GM18508 (cell line): ENCODE measurements around the gene LARP4B.

Experiments used
- ATAC-seq: cut with Tn5 transposase; IDR thresholded peaks from one replicate; pipeline ENCODE4 v1.9.1; 2021; ENCODE audit warnings: moderate number of reproducible peaks; ENCODE audit not compliant: insufficient read depth, unreplicated experiment

Gene LARP4B

DNA sequence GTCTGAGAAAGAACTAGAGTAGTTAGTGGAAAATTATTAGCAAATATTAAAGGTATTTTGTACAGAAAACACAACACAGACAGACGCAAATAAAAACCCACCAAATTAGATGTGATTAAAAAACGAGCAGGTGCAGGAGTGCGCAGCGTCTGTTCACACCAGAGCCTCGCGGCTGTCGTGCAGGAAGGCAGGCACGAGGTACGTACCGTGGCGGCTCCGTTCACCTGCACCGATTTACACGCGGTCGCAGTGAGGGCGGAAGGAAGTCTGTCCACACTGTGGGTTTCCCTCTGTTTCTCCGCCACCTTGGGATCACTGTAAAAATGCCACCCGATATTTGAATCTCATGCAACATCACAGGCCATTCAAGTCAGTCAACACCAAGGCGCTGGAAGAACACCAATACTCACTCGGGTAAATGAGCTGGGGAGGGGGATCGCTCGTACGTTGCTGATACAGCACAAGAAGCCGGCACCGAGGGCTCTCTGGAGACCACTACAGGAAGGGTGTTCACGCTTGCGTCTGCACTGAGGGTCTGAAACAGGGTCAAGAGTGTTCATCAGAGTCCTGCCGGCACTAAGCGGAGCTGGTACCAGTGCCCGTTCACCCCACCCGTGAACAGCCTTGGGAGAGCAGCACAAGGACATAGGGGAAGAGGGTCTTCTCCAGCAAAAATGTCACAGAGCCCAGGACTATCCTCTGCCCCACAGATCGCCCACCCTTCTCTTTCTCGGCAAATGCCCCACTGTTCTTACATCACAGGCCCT, 116.8 kb downstream of the LARP4B start:
- ATAC-seq, result no peak

DNA sequence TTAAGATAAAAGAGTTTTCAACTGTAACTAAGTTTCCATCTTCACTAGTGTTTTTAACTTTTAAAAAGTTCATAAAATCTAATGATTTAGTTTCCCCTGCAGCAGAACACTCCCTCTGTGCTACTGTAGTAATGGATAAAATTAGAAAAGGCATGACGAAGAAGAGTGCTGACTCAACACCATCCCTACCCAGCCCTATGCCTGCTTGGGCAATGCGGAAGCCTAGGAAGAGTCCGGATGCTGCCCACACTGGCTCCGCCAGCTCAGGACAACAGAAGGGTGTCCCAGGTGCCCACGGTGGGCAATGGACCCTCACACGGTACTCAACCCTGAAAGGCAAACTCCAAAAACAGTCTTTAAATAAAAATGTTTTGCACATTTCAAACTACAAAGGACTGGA, 118.2 kb downstream of the LARP4B start:
- ATAC-seq, result no peak

- ATAC-seq, result no peak
Measured at GRCh38 chr10:812787-813186, 118.7 kb downstream of the LARP4B start.

DNA sequence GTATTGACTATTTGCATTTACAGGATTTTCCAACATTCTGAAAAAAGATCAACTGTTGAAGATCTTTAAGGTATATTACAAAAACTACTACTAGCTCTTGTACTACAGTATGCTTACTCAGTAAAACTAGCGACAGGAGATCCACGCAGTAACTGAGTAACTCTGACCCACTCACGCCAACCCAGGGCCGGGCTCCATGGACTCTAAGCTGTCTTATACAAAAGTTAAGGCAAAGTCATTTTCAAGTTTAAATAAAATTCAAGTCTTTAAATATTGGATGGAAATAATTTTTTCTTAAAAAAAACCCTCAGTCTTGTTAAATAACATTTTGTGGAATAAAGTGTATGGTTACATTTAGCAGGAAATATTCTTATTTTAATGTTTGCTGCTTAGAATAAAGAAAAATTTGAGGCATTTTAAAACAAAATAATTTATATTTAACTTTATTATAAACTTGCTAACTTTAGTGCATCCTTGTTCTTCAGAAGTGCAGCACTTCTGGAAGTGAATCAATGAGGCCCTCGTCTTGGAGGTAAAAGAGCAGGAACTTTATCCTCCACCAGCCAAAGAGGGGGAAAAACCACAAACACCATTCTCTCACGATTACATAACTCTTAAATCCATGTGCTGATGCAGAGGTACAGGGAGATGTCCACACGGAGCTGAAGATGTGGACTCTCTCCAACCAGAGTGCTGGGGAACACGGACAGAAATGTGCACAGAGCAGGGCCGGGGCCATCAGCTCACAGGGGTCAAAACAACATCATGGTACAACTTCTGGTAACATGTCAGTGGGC, 119.9 kb downstream of the LARP4B start:
- no peak for ATAC-seq

DNA sequence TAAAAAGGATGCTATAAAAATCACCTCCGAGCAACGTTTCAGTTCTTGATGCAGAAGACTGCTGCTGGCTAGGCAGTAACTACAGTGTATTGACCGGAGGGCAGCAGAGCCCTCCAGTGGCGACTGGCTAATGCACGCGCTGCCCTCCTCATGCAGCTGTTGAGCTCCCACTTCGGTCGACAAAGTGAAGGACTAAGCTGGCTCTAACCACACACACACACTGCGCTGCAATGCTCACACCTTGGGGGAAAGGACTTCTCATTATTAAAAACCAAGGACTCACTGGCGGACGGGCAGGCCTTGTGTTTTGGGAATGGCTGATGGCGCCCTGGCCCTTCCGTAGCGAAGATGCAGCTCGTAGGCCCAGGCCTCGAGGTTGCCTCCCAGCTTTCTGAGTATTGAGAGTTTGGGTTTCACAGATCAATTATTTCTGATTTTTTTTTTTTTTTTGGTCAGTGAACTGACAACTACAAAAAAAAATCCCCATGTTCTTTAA, 121.1 kb downstream of the LARP4B start:
- no peak for ATAC-seq

GRCh38 chr10:809671-810350, 121.7 kb downstream of the LARP4B start:
- no peak for ATAC-seq

DNA sequence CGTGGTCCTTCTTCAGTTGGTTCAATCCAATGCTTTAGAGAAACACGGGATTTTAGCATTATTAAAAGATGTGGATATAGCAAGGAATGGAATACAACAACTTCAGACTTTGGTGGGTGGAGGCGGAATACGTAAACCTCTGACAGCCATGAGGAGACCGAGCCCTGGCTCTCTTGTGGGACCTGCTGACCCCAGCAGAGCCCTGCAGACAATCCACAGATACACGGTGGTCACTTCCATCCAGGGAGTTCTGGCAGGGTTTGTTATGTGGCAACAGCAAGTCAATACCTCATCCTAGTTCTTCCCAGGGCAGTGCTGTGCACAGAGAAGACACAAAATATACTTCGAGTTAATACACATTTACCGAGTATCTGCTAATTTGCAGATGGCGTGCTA, 123.5 kb downstream of the LARP4B start:
- no peak for ATAC-seq

DNA sequence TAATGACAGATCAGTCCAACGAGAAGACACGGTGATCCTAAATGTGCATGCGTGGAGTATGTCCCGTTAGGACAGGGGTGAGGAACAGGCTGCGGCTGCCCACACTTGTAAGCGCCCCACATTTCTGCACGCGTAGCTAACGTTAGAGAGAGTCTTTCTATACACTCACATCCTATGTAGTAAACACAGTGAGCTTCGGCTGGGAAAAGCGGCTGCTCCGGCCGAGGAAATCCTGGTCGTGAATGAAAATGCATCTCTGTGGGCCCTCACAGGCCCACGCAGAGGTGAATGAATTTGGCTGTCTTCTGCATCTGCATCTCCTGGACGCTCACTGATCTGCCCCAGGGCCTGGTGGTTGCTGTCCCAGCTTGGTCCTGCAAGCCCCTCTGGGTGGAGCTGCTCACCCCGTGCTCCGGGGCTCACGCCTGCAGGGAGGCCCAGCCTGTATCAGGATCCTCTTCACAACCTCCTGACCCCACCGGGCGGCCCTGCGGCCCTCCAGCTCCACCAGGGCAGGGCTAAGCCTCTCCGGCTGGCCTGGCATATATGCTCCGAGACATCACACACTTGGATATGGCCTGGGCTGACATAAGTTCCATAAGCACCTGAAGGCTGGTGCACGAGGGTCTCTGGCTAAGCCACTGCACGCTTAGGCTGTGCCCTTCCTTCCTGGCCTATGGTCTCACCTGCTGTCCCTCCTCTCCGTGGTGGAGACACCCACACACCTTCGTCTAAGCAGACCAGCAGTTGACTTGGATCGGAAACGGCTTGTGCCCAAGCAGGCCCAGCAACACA, 124.1 kb downstream of the LARP4B start:
- no peak for ATAC-seq

GRCh38 chr10:806451-807162, 124.9 kb downstream of the LARP4B start:
- ATAC-seq, result no peak

DNA sequence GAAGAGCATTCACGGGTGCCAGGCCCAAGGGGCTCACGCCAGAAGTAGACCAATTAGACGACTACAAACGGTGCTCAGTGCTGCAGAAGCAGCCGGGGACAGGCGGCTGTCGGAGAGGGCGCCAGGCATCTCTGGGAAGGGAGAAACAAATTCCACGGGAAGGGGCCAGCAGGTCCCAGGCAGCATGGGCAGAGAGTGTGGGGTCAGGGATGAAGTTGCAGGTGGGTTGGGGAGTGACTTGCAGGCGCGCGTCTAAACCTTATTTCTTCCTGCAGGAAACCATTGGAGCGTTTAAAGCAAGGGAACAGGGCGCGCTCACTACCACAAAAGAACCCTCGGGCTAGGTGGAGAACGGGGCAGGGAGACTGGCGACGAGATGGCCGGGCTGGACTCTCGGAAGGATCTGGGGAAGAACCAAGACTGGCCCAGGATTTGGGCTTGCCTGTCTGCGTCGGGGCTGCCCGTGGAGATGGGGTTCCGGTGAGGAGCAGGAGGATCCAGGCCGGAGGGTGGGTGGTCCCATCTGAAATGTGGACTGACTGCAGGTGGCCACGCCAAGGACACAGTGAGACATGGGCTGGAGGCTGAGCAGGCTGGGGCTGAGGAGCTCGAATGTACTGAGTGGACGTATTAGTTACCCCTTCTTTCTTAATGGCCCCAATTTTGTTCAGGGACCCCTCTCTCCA, 125.7 kb downstream of the LARP4B start:
- no peak for ATAC-seq

- no peak for ATAC-seq
Measured at GRCh38 chr10:804787-805619, 126.5 kb downstream of the LARP4B start.

DNA sequence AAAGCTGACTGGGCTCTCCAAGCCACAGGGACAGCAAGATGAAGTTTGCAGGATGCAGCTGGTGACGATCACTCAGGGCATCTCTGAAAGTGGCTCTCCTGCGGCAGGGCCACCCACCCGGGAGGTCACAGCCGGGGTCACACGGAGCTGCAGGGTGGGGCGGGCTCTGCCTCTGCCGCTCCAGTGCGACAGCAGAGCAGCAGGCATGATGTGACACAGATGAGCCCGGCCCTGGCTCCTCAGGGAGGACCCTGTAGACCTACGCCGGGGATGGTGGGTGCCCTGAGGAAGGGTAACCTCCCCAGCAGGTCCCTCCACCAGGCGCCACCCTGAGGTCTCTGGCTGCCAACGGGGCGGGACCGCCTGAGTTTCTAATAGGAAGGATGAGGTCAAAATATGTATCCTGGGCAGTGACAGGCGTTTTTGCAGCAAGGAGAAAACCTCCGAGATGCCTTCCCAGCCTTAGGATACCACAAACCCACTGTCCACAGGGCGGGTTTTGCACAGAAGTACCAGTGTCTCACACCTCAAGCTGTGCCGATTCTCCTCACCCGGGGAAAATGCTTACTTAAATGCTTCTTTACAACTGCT, 127.2 kb downstream of the LARP4B start:
- no peak for ATAC-seq

- ATAC-seq, result no peak
Measured at GRCh38 chr10:803041-803741, 128.3 kb downstream of the LARP4B start.

DNA sequence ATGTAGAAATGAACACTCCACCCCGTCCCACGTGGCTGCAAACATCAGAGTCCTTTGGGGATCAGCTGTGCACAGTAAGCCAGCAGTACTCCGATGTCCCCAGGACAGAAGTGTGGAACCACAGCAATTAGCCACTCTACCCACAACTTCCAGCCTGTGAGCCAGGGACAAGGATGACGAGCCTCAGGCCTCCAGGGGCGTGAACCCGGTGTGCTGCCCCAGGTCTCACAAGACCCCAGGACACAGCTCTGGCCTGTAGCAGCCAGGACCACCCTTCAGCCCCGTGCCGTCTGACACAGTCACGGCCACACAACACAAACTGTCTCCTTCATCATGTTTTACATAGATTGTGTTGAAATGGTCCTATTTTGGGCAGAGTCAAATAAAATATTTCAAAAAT, 129.0 kb downstream of the LARP4B start:
- no peak for ATAC-seq

- no peak for ATAC-seq
Measured at GRCh38 chr10:797179-797578, 134.3 kb downstream of the LARP4B start.

DNA sequence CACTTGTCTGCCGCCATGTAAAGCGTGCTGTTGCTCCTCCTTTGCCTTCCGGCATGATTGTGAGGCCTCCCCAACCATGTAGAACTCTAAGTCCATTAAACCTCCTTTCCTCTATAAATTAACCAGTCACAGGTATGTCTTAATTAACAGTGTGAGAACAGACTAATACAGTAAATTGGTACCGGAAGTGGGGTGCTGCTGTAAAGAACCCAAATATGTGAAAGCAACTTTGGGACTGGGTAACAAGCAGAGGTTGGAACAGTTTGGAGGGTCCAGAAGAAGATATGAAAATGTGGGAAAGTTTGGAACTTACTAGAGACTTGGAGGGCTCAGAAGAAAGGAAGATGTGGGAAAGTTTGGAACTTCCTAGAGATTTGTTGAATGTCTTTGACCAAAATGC, 135.3 kb downstream of the LARP4B start:
- no peak for ATAC-seq

- ATAC-seq, result no peak
Measured at GRCh38 chr10:794382-794956, 137.0 kb downstream of the LARP4B start.
